Ammon's horn (tissue), 1 donor: ENCODE data around the gene ANP32E.
"Not testable (repeated sequence)": the region's sequence is repeated elsewhere in the genome, so short reads cannot be mapped to it uniquely, and the experiment has no call there.

Source experiments
- DNase-seq: peaks from one replicate; pipeline ENCODE4 v3.0.0-alpha.2; 2016; ENCODE audit warnings: low spot score

The ANP32E gene

GRCh38 chr1:150213170-150214098 lies 22.5 kb downstream of the ANP32E start:
- peak; percentile 97 for DNase-seq

- no peak for DNase-seq
Observed at GRCh38 chr1:150212070-150212469, 23.8 kb downstream of the ANP32E start.

GRCh38 chr1:150210706-150211105 lies 25.2 kb downstream of the ANP32E start:
- DNase-seq: no peak

GRCh38 chr1:150210091-150210490 lies 25.8 kb downstream of the ANP32E start:
- no peak for DNase-seq

GRCh38 chr1:150208460-150208859 lies 27.5 kb downstream of the ANP32E start:
- not testable (repeated sequence) for DNase-seq

GRCh38 chr1:150207281-150207971 lies 28.5 kb downstream of the ANP32E start:
- no peak for DNase-seq

- DNase-seq: no peak
Observed at GRCh38 chr1:150196417-150196816, 39.5 kb downstream of the ANP32E start.

GRCh38 chr1:150194381-150195031 lies 41.4 kb downstream of the ANP32E start:
- no peak for DNase-seq

GRCh38 chr1:150192012-150192411 lies 43.9 kb downstream of the ANP32E start:
- DNase-seq: no peak

GRCh38 chr1:150187560-150187931 lies 48.4 kb downstream of the ANP32E start:
- DNase-seq: peak; percentile 32

- peak; percentile 56 for DNase-seq
Observed at GRCh38 chr1:150186789-150187559, 48.9 kb downstream of the ANP32E start.

GRCh38 chr1:150186438-150186788 lies 49.5 kb downstream of the ANP32E start:
- not testable (repeated sequence) for DNase-seq

GRCh38 chr1:150185481-150185880 lies 50.4 kb downstream of the ANP32E start:
- no peak for DNase-seq

GRCh38 chr1:150183061-150183460 lies 52.9 kb downstream of the ANP32E start:
- DNase-seq: no peak

- peak; percentile 89 for DNase-seq
Observed at GRCh38 chr1:150182247-150182646, 53.7 kb downstream of the ANP32E start.

- no peak for DNase-seq
Observed at GRCh38 chr1:150180474-150180873, 55.4 kb downstream of the ANP32E start.

- DNase-seq: no peak
Observed at GRCh38 chr1:150179867-150180266, 56.0 kb downstream of the ANP32E start.

GRCh38 chr1:150178548-150178947 lies 57.4 kb downstream of the ANP32E start:
- no peak for DNase-seq

GRCh38 chr1:150176593-150176992 lies 59.3 kb downstream of the ANP32E start:
- DNase-seq: peak; percentile 49

GRCh38 chr1:150173141-150173585 lies 62.7 kb downstream of the ANP32E start:
- DNase-seq: no peak

GRCh38 chr1:150171801-150172200 lies 64.1 kb downstream of the ANP32E start:
- no peak for DNase-seq
